Activated T-helper 17 cell treated with anti-CD3 and anti-CD28 coated beads, Interleukin-2, amount 50 U/mL, for 72 hours (primary cell): ENCODE measurements around the gene TXNDC16. TPM values are rescaled to one million over a fixed set of nuclear protein-coding genes. Genes with fewer than 3 reads are reported as not detected.

Source experiments
- ATAC-seq: fragments of 150-1000 bp; cut with Tn5 transposase; replicated peaks from 2 replicates; pipeline ENCODE4 v1.10.0; 2021; ENCODE audit warnings: mild to moderate bottlenecking, moderate library complexity
- H3K27ac Mint-ChIP-seq: one replicate; pipeline ENCODE4 v1.8.0; 2022; ENCODE audit warnings: mixed read lengths
- H3K27me3 Mint-ChIP-seq: one replicate; pipeline ENCODE4 v1.8.0; 2022; ENCODE audit warnings: mixed read lengths
- H3K36me3 Mint-ChIP-seq: one replicate; pipeline ENCODE4 v1.8.0; 2022; ENCODE audit warnings: low read depth, mild to moderate bottlenecking, mixed read lengths
- H3K4me1 Mint-ChIP-seq: one replicate; pipeline ENCODE4 v1.8.0; 2022; ENCODE audit warnings: mixed read lengths
- H3K4me3 Mint-ChIP-seq: one replicate; pipeline ENCODE4 v1.8.0; 2022; ENCODE audit warnings: mild to moderate bottlenecking, mixed read lengths
- H3K9me3 Mint-ChIP-seq: one replicate; pipeline ENCODE4 v1.8.0; 2022; ENCODE audit warnings: mixed read lengths
- total RNA-seq, 2 donors: library from RNA; stranded (reverse); gene quantifications; one replicate each; pipeline ENCODE4 v1.2.3, GENCODE V29; 2022

The TXNDC16 gene
- total RNA-seq, 2 donors from 2014 or later: 5.6 to 7.7 TPM

- Mint-ChIP-seq H3K36me3 (no peaks in the 10 kb centered on the region), H3K4me3 (no peak overlapping the region), H3K27me3 (no peaks in the 10 kb centered on the region), H3K27ac (peak overlapping the region; percentile 88), H3K9me3 (no peaks in the 10 kb centered on the region), H3K4me1 (peaks cover 10% of the 10 kb centered on the region)
- no peak for ATAC-seq
These were observed 139.9 kb downstream of the TXNDC16 start for GRCh38 chr14:52412426-52412825.

GRCh38 chr14:52405314-52405713 lies 147.0 kb downstream of the TXNDC16 start:
- no peaks in the 10 kb centered on the region for H3K36me3 Mint-ChIP-seq
- H3K27ac Mint-ChIP-seq: no peak overlapping the region
- H3K4me3 Mint-ChIP-seq: no peak overlapping the region
- no peaks in the 10 kb centered on the region for H3K9me3 Mint-ChIP-seq
- H3K27me3 Mint-ChIP-seq: no peaks in the 10 kb centered on the region
- no peak for ATAC-seq
- H3K4me1 Mint-ChIP-seq: peaks cover 41% of the 10 kb centered on the region

- Mint-ChIP-seq H3K9me3 (no peaks in the 10 kb centered on the region), H3K27me3 (no peaks in the 10 kb centered on the region), H3K4me1 (peaks cover 41% of the 10 kb centered on the region), H3K36me3 (no peaks in the 10 kb centered on the region), H3K4me3 (peak overlapping the region; percentile 29), H3K27ac (no peak overlapping the region)
- ATAC-seq: peak; percentile 94
These were observed 149.3 kb downstream of the TXNDC16 start for GRCh38 chr14:52402812-52403526.

- H3K27ac Mint-ChIP-seq: no peak overlapping the region
- H3K36me3 Mint-ChIP-seq: no peaks in the 10 kb centered on the region
- H3K9me3 Mint-ChIP-seq: no peaks in the 10 kb centered on the region
- H3K4me1 Mint-ChIP-seq: peaks cover 39% of the 10 kb centered on the region
- no peaks in the 10 kb centered on the region for H3K27me3 Mint-ChIP-seq
- peak; percentile 11 for ATAC-seq
- H3K4me3 Mint-ChIP-seq: peak overlapping the region; percentile 33
These were observed 151.5 kb downstream of the TXNDC16 start for GRCh38 chr14:52400846-52401245.

GRCh38 chr14:52399921-52400595 lies 152.2 kb downstream of the TXNDC16 start:
- Mint-ChIP-seq H3K36me3 (no peaks in the 10 kb centered on the region), H3K9me3 (no peaks in the 10 kb centered on the region), H3K27me3 (no peaks in the 10 kb centered on the region), H3K4me3 (peak overlapping the region; percentile 33), H3K27ac (no peak overlapping the region), H3K4me1 (peaks cover 34% of the 10 kb centered on the region)
- ATAC-seq: no peak

- no peaks in the 10 kb centered on the region for H3K36me3 Mint-ChIP-seq
- no peak overlapping the region for H3K27ac Mint-ChIP-seq
- no peak overlapping the region for H3K4me3 Mint-ChIP-seq
- H3K4me1 Mint-ChIP-seq: peaks cover 24% of the 10 kb centered on the region
- H3K27me3 Mint-ChIP-seq: no peaks in the 10 kb centered on the region
- H3K9me3 Mint-ChIP-seq: peaks cover 3% of the 10 kb centered on the region
- ATAC-seq: no peak
These were observed 153.2 kb downstream of the TXNDC16 start for GRCh38 chr14:52399104-52399503.

GRCh38 chr14:52397844-52398243 lies 154.5 kb downstream of the TXNDC16 start:
- Mint-ChIP-seq H3K27ac (no peak overlapping the region), H3K36me3 (no peaks in the 10 kb centered on the region), H3K4me1 (peaks cover 15% of the 10 kb centered on the region), H3K4me3 (no peak overlapping the region), H3K27me3 (no peaks in the 10 kb centered on the region), H3K9me3 (peaks cover 4% of the 10 kb centered on the region)
- ATAC-seq: no peak

GRCh38 chr14:52395728-52396127 lies 156.6 kb downstream of the TXNDC16 start:
- H3K27ac Mint-ChIP-seq: no peak overlapping the region
- H3K4me1 Mint-ChIP-seq: peaks cover 3% of the 10 kb centered on the region
- no peak for ATAC-seq
- peaks cover 7% of the 10 kb centered on the region for H3K9me3 Mint-ChIP-seq
- H3K27me3 Mint-ChIP-seq: no peaks in the 10 kb centered on the region
- H3K36me3 Mint-ChIP-seq: no peaks in the 10 kb centered on the region
- no peak overlapping the region for H3K4me3 Mint-ChIP-seq

GRCh38 chr14:52391881-52392615 lies 160.3 kb downstream of the TXNDC16 start:
- Mint-ChIP-seq H3K27me3 (no peaks in the 10 kb centered on the region), H3K4me1 (no peaks in the 10 kb centered on the region)
- ATAC-seq: no peak

More at GRCh38 chr14:52391881-52392615, 160.3 kb downstream of the TXNDC16 start:
- Mint-ChIP-seq H3K9me3 (peaks cover 7% of the 10 kb centered on the region), H3K36me3 (no peaks in the 10 kb centered on the region), H3K27ac (no peak overlapping the region), H3K4me3 (no peak overlapping the region)

Other genes starting within 250 kb of the TXNDC16 start
- 10 to 100 TPM in 1 of 2 donors, 1 to 10 TPM in 1; 8.3 to 10.3 TPM for gene PTGER2, start 238.2 kb downstream of the TXNDC16 start, total RNA-seq
- under 1 TPM; 0.26 to 0.35 TPM for gene GPR137C, start 331 bp upstream of the TXNDC16 start, total RNA-seq
- 100 to 1,000 TPM; 220 to 329 TPM for gene ERO1A, start 143.1 kb upstream of the TXNDC16 start, total RNA-seq
- gene PSMC6, start 154.7 kb upstream of the TXNDC16 start, total RNA-seq: 100 to 1,000 TPM in 1 of 2 donors, 10 to 100 TPM in 1; 90.0 to 122 TPM
- gene STYX, start 177.7 kb upstream of the TXNDC16 start, total RNA-seq: 10 to 100 TPM; 13.4 to 14.0 TPM
- gene GNPNAT1, start 239.1 kb upstream of the TXNDC16 start, total RNA-seq: 10 to 100 TPM; 18.7 to 38.7 TPM